Measurements from ENCODE around the gene NR3C2.

Gene NR3C2

GRCh38 chr4:148255344-148255720 is 186.9 kb downstream of the NR3C2 start:
- DNase-seq, result no peak

- DNase-seq, result no peak
Observed at GRCh38 chr4:148254621-148255343, 187.4 kb downstream of the NR3C2 start.

GRCh38 chr4:148253768-148254167 is 188.4 kb downstream of the NR3C2 start:
- no peak for DNase-seq

GRCh38 chr4:148248824-148249223 is 193.4 kb downstream of the NR3C2 start:
- no peak for DNase-seq

GRCh38 chr4:148245015-148245414 is 197.2 kb downstream of the NR3C2 start:
- no peak for DNase-seq

DNA sequence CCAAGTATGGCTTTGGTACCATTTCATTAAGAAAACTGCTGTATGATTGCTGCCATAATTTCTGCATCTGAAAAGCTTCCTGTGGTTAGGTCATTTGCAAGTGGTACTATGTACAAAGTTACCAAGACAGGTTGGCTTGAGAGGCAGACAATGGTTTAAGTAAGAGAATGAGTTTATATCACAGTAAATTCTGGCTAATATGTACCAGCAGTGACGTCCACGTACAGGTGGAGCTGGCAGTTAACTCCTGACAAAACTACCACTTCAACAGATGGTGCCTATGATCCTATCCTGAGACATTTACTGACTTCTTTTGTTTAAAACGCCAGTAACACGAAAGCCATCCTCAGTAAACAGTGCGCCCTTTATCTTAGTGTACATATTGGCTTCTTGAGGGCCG is 198.4 kb downstream of the NR3C2 start:
- DNase-seq, result no peak

GRCh38 chr4:148240241-148240640 is 202.0 kb downstream of the NR3C2 start:
- DNase-seq, result no peak

DNA sequence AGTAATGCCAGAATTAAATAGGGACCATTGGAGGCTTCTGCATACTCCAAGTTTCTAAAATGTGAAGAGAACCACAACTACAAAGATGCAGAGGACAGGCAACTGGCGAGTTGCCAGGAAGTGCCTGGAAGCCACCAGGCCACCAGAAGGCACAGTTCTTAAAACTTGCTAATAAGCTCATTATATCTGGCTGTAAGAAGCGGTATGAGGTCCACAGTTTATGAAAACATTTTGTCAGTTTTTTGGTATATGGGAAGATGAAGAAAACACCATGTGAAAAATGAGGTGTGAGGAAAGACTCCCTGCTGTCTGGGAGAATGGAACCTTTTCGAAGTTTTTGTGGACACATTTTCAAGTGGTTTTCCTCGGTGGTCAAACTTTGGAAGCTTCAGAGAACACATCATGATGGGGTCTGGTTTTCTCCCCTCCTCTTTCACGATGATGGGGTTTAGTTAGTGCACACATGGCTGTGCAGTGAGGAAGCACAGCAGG is 202.7 kb downstream of the NR3C2 start:
- DNase-seq, result no peak

- DNase-seq, result no peak
Observed at GRCh38 chr4:148238811-148239493, 203.3 kb downstream of the NR3C2 start.

DNA sequence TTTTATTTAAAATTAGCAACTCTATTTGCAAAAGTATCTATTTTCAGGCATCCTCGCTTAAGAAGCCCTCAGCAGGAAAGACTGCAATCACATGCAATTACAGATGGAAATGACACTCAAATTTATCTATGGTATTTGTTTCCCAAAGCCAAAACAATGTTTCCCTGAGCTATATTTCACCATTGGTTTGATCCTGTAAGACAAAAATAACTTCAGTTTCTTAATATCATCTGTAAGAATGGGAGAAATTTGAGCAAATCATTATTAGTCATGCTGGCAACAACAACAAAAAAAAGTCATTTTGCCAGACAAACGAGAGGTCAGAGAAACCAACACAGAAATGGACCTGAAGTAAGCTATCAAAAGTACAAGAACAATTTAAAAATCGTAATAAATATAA is 204.1 kb downstream of the NR3C2 start:
- DNase-seq, result no peak

DNA sequence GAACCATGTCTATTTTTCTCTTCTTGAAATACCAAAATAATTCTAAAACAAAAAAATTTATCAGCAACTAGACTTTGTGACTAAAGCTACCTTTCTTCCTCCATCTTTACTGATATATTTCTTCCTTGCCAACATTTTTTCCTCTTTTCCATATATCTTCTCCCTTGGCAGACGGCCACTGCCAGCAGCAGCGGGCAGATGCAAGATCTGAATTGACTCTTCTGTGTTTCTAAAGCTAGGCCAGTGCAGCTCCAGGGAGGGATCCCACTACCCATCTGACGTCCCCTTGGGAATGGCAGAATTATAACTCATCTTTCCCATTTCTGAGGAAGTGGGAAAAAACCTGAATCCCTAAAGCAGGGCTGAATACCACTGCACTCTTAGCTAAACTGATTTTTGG is 206.4 kb downstream of the NR3C2 start:
- no peak for DNase-seq

- DNase-seq, result no peak
Observed at GRCh38 chr4:148229798-148230197, 212.4 kb downstream of the NR3C2 start.

DNA sequence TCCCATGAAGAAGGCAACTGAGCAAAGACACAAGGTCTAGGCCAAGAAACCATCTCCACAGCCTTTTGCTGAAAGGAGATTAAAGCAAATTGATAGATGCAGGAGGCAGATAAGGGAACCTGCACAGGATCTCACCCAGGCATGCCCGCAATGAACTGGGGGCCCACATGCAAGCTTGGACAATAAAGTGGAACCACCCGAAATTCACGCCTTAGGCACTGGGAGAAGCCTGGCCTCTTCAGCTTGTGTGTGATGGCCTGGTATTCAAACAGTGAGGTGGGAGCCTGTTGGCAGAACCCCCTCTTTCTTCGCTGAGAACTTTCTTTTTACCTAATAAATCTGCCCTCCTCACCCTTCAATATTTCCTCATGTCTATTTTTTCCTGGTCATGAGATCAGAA is 213.2 kb downstream of the NR3C2 start:
- no peak for DNase-seq

- DNase-seq, result no peak
Observed at GRCh38 chr4:148227147-148227546, 215.1 kb downstream of the NR3C2 start.

DNA sequence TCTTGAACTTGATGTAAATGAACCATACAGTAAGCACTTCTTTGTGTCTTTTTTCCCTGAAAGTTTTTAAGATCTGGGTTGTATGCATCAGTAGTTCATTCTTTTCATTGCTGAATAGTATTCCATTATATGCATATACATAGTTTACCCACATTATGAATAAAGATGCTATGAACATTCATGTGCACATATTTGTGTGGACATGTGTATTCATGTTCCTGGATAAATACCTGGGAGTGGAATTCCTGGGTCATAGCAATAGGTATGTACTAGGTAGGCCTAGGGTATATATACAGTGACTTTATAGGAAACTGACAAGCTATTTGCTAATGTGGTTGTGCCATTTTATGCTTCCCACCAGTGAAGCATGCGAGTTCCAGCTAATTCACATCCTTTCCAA is 215.9 kb downstream of the NR3C2 start:
- DNase-seq, result no peak

DNA sequence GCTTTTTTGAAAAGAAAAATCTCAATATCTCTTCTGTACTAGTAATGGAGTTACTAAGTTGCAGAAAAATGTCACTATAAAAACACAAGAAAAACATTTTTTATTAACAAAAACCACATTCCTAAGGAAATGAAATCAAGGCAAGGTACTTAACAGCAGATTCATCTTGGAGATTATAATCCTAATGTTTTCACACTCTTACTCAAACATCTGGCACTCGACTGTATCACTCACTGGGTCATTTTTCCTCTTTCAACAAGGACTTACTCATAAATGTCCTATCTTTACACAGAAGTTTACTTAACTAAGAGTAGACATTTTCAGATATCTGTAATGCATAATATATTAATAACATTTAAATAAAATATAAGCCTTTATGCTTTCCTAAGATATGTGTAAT is 216.6 kb downstream of the NR3C2 start:
- DNase-seq, result no peak

GRCh38 chr4:148224476-148224875 is 217.7 kb downstream of the NR3C2 start:
- DNase-seq, result no peak

DNA sequence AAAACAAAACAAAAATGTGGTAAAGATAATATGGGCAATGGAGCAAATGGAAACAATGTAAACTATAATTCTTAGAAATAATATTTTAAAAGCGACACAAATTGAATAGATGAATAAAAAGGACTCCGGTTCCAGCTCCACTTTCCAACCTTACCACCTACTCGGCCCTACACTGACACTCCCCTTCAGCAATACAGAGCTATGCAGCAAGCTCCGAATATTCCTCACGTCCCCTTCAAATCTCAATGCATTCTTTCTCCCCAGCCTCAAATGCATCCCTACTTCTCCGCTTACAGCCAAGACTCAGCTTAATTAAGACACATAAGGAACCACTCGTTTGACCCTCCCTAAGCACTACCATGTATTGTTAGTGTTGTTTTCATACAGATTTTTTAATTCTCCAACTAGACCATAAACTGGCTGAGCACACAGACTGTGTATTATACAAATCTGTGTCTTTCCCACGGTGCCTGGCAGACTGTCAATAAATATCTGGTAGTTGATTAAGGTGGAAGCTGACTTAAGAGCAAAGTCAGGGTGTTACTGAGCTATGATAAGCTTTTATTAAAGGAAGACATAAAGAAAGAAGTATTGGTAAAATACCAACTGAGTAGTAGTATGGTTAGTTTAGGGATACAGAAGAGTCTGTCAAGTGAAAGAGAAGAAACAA is 219.1 kb downstream of the NR3C2 start:
- no peak for DNase-seq

DNA sequence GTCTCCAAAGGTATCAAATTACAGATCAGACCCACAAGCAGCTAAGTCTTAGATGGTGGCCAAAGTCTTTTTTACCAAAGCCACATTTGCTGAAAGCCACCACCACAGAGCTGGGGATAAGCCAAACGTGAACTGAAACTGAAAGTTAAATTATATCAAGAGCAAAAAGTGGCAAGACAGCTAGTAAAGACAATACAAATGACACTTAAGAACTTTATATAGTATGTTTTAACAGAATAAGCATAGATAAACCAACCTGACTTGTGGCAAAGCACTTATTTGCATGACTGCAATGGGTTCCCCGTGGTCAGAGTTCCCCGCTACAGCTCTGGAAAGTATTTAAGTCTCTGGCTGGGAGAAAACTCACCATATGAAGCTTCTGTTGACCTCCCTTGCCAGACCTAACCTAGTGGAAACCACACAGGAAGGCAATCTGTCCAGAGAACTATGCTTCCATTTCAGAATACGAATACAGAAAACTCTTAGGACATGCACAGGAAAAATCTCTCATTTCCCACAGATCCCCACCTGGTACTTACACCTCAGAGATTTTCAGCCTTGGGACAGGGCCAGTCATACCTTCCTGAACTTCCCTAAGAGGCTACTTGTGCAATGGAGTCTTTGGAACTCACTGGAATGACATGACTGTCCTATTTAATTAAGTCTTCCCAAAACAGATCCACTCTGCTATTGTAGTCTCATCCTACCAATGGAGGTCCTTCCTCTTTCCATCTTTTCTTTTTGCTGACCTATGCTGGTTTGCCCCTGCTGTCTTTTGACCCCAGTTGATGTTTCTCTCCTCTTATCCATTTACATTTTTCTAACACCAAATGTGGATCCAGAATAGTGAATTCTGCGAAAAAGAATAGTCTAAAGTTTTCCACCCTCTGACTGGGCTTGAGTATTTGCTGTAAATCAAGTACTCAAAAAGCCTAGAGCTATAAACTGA is 225.1 kb downstream of the NR3C2 start:
- DNase-seq, result no peak

DNA sequence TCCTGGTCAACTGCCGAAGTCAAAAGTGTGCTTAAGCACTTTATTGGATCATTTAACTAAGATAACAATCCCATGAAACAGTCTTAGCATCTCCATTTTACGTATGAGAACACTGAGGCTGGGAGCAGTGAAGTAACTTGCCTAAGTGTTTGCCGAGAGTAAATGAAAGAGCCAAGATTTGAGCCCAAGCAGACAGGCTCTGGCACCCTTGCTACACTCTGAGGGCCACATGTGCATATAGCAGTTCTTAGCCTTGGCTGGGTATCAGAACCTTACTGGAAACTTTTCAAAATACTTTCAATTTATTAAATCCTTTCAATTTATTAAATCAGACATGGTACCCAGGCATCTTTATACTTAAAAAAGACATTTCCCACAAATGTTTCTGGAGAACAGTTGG is 225.9 kb downstream of the NR3C2 start:
- no peak for DNase-seq

GRCh38 chr4:148215202-148215601 is 227.0 kb downstream of the NR3C2 start:
- DNase-seq, result no peak

GRCh38 chr4:148214529-148215166 is 227.6 kb downstream of the NR3C2 start:
- no peak for DNase-seq
